ENCODE results near the gene NGLY1.

Gene NGLY1, protein sequence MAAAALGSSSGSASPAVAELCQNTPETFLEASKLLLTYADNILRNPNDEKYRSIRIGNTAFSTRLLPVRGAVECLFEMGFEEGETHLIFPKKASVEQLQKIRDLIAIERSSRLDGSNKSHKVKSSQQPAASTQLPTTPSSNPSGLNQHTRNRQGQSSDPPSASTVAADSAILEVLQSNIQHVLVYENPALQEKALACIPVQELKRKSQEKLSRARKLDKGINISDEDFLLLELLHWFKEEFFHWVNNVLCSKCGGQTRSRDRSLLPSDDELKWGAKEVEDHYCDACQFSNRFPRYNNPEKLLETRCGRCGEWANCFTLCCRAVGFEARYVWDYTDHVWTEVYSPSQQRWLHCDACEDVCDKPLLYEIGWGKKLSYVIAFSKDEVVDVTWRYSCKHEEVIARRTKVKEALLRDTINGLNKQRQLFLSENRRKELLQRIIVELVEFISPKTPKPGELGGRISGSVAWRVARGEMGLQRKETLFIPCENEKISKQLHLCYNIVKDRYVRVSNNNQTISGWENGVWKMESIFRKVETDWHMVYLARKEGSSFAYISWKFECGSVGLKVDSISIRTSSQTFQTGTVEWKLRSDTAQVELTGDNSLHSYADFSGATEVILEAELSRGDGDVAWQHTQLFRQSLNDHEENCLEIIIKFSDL

DNA sequence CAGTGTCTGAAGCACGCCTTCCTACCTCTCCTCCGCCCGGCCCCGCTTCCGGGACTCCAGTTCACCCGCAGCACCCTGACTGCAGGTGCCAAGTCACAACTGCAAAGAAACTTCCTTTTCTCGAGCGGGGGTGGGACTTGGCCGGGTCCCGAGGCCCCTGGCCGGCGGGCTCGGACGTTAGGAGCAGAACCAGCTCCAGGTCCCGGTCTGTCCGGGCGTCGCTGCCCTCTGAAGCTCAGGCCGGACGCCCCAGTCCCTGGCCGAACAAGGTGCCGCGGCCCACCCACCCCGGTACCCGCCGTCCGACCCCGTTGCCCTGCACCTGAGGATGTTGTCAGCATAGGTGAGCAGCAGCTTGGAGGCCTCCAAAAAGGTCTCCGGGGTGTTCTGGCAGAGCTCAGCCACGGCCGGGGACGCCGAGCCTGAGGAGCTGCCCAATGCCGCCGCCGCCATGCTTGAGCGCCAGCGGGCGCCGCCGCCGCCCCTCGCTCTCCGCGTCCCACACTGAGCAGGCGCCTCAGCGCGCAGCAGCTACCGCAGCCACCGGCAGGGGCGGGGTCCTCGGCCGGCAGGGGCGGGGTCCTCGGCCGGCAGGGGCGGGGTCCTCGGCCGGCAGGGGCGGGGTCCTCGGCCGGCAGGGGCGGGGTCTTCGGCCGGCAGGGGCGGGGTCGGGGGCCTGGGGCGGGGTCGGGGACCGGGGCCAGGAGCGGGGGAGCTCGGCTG is at the start of gene NGLY1:
Gene NGLY1 (minus strand): TSS at position 506 of the 723 bp plus-strand sequence. CDS start 53 bp downstream, at position 453.
- DNase-seq (ENCODE audit: low read depth), result peak; percentile 64

DNA sequence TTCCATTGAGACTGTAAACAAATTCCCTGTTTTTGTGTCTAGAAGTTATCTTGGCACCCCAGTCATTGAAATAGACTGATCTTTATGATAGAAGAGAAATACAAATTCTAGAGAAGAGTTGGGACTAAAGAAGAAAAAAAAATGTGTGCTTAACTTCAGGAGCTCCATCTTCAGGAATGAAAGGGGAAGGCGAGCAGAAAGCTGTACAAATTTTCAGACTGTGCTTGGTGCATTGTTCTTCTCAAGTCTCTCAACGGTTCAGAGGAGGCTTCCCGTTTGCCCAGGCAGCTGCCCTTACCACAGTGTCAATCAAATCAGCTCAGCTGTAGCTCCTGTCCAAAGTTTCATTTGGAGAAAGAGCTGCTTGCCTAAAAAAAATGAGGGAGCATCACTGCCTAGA is 48.3 kb upstream of the NGLY1 start:
- DNase-seq (ENCODE audit: low read depth), result no peak

DNA sequence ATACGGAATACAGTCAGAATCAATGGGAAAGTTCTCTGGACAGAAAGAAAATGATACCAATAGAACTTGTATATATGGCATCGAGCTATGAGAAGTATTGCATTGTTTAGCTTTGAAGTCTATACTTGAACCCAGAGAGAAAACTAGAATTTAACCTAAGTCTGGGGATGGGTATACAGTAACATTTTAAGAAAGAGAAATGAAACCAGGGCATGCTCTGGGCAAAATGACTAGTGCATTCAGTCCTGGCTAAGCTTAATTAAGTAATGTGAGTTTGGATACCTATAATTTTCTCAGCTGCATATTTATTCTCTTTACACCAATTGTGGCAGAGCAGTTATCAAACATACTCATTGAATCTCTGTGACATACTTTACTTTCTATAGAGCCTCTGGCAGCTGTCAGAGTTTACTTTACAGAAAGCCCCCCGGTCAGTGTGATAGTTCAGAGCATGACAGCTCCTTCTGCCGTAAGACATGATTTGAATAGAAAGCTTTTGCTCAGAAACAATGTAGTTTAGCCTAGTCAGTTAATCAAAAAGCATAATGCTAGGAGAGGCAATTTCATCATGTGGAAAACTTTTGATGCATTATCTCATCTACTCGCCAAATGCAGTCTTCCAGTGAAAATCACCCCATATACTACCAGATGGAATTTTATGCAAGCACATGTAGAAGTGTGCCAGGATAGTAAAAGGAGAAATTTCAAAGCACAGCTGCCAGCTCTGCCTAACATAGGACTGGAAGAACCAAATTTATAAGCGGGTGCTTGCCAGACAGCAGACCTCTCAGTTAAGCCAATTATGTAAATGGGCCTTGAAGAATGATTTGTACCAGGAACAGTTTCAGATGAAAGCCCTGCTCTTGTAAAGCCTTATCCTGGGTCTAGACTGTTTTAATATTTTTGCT is 47.4 kb upstream of the NGLY1 start:
- DNase-seq (ENCODE audit: low read depth), result no peak

DNA sequence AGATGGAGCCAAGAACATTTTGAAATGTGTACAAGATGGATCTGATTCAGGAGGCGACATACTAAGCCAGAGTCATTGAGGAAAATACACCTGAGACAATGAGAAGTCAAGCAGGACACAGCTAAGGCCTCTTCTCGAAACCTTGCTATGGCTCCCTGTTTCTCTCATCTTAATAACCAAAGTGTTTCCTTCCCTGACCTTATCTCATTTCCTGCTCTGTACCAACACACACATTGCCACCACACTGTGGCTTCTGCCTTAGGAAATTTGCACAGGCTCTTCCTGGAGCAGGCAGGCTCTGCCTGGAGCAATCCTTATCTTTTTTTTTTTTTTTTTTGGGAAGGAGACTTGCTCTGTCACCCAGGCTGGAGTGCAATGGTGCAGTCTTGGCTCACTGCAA is 43.3 kb upstream of the NGLY1 start:
- no peak for DNase-seq (ENCODE audit: low read depth)

DNA sequence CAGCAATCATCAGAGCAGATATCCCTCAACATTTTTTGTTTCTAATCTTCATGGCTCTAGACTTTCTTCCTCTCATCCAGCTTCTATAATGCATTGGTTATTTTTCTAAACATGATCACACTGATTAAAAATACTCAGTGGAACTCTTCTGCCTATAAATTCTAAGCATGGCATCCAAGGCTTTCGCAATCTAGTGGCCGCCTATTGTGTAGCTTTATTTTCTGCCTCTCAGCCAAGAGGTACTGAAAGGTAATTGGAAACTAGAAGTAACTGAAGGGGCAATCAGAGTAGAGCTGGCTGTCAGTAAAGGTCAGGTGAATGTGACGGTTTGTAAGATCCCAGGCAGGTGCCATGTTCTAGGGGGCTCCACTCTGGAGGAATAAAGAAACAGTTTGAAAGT is 40.1 kb upstream of the NGLY1 start:
- no peak for DNase-seq (ENCODE audit: low read depth)

DNA sequence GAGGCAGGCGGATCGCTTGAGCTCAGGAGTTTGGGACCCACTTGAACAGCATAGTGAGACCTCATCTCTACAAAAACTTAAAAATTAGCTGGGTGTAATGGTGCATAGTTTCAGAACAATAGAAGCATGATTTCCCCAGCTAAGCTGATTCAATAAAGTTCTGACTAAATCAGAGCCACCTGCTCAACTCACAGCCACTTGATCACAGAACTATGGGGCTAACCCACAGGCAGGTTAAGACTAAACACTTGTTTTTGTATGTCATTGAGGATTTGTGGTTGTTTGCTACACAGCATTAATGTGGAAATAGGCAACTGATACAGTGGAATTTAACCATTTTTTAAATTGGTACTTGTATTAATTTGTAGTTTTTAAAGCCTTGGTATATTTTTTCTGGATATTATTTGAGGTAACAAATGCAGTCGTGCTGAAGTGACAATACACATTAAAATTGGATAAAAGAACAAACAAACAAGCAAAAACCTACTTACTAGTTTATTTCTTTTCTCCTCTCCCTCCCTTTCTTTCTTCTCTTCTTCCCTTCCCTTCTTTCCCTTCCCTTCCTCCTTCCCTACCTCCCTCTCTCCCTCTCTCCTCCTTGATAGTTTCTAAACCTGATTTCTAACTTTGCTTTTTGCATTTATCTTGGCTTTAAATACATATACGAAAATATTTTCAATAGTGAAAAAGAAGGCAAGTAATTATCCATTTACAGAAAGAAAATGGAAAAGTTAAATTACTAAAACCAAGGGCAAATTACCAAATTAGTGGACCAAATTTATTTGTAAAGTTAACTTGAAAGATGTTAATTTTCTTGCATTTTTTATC is 38.7 kb upstream of the NGLY1 start:
- no peak for DNase-seq (ENCODE audit: low read depth)

DNA sequence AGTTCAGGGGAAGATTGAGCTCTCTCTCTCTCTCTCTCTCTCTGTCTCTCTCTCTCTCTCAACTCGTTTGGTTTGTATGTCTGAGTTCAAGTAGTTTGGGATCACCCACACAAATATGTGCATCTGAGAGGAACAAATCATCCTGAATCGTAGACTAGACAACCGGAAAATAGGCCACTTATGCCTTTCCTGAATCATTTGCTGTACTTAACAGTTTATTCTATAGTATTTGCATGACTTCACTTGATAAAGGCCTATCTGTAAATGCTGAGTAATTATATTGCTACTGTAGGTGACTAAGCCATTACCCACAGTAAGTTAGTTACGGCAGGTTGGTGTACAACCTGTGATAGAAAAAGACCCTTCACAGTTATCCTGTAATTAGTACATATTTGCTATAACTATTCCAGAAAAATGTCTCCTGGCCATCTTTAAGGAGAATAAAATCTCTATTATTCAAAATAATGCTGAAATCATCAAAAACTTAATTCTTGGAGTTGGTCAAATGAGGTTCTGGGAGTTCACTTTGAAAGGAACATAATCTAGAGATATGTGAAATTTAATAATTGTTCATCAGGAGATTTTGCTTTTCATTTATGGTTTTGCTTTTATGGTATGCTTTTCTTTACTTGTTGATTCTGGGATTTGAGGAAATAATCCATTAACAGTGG is 37.7 kb upstream of the NGLY1 start:
- no peak for DNase-seq (ENCODE audit: low read depth)

DNA sequence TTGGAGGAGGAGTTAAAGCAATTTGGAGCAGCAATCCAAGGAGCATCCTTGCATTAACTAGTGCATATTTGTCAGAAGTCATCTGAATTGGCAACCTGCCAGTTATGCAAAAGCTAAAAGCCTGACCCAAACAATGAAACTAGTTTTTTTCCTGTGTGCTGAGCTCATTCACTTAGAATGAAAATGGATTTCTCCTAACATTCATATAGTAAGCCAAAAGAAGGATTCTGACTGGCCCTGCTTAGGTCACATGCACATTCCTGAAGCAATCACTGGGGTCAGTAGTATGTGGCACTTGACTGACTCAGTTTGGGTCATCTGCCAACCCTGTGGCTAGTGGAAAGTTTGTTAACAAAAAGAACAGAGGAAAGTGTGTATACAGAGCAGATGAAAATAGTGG is 37.1 kb upstream of the NGLY1 start:
- no peak for DNase-seq (ENCODE audit: low read depth)

DNA sequence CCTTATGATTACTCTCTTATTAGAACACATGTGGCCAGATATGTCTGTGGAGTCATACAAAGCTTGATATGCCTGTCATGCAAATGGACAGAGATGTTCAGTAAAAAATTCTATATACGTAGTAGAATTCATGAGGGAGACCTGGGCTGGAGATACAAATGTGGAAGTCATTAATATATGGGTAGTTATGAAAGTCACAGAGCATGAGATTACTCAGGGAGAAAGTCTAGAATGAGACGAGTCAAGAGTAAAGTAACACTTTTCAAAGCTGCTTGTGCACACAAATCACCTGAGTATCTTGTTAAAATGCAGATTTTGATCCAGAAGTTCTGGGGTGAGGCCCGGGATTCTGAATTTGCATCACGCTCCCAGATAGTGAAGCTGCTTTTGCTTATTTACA is 35.1 kb upstream of the NGLY1 start:
- no peak for DNase-seq (ENCODE audit: low read depth)

DNA sequence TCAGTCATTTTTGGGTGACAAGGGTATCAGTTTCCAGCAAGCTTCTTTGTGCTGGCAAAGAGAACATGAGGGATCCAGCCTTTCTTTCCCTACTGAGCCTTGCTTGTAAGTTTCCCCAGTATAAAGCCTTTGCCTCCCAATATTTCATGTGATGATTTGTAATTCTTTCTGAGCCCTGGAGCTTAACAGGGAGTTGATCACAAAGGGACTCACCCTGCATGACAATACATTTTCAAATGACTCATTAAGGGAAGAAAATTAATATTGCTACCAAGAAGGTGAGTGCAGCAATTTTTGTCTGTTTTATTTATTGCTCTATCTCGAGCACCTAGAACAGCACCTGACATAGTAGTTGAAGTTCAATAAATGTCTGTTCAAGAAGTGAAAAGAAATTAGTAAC is 34.4 kb upstream of the NGLY1 start:
- DNase-seq (ENCODE audit: low read depth), result no peak

DNA sequence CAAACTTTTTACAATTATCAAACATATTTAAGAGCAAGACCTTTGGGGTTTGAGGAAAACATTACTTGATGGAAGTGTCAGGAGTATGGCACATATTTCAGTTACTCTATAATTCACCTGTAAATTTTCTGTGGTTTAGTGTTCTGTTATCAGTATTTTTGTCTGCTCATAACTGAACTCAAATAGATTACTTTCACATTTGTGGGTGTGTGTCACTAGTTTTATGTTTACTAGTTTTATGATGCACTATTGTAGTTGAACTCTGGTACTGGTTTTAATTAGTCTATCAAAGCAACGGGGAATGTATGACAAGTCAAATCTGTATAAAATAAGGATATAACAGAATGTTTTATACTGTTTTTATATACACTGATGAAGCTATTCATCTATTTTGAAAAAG is 33.9 kb upstream of the NGLY1 start:
- no peak for DNase-seq (ENCODE audit: low read depth)

DNA sequence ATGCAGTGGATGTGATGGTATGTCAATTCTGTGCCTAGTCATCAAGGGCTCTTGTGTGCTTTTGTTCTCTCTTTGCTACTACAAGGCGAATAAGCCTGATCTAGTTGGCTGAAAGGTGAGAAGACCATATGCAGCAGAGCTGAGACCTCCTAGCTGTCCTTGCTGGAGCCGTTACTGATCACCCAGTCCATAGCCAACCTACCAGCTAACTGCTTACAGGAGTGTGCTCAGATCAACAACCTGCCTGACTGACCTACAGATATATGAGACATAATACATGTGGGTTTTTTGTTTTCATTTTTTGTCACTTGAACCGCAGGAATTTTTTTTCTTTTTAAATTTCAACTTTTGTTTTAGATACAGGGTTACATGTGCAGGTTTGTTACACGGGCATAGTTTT is 29.4 kb upstream of the NGLY1 start:
- no peak for DNase-seq (ENCODE audit: low read depth)

DNA sequence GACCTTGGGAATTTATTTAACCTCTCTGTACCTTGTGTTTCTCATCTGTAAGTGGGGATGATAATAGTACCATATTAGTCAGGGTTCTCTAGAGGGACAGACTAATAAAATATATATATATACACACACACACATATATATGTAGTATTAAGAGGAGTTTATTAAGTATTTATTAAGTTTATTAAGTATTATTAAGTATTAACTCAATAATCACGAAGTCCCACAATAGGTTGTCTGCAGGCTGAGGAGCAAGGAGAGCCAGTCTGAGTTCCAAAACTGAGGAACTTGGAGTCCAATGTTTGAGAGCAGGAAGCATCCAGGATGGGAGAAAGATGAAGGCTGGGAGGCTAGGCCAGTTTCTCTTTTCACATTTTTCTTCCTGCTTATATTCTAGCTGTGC is 21.4 kb upstream of the NGLY1 start:
- no peak for DNase-seq (ENCODE audit: low read depth)

DNA sequence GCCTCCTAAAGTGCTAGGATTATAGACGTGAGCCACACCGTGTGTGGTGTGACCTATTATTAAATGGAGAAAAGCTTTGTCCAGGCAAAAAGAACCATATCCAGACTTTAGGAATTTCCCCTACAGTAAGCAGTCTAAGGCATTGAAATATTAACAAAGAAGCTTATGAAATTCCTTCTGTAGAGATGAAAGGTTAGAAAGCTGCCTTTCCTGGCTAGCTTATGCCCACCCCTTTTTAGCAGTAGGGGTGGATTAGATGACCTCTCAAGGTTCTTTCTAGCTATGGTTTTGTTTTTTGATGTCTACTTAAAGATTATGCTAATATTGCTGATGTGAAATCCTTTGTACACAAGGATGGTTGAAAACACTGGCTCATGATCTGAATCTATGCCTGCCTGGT is 20.6 kb upstream of the NGLY1 start:
- DNase-seq (ENCODE audit: low read depth), result no peak

DNA sequence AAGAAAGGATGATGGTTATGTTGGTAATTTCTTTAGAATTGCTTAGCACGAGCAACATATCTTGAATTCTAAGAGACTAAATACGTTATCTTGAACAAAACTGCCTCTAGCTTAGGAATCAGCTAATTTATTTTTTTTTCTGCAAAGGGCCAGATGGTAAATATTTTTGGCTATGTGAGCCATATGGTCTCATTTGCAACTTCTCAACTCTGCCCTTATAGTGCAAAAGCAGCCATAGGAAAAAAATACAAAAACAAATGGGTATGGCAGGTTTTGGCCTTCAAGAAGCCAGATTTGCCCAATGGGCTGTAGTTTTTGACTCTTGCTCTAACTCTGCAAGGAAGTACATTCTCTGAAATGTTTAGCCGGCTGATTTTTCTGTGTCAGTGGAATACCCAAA is 18.5 kb upstream of the NGLY1 start:
- no peak for DNase-seq (ENCODE audit: low read depth)

DNA sequence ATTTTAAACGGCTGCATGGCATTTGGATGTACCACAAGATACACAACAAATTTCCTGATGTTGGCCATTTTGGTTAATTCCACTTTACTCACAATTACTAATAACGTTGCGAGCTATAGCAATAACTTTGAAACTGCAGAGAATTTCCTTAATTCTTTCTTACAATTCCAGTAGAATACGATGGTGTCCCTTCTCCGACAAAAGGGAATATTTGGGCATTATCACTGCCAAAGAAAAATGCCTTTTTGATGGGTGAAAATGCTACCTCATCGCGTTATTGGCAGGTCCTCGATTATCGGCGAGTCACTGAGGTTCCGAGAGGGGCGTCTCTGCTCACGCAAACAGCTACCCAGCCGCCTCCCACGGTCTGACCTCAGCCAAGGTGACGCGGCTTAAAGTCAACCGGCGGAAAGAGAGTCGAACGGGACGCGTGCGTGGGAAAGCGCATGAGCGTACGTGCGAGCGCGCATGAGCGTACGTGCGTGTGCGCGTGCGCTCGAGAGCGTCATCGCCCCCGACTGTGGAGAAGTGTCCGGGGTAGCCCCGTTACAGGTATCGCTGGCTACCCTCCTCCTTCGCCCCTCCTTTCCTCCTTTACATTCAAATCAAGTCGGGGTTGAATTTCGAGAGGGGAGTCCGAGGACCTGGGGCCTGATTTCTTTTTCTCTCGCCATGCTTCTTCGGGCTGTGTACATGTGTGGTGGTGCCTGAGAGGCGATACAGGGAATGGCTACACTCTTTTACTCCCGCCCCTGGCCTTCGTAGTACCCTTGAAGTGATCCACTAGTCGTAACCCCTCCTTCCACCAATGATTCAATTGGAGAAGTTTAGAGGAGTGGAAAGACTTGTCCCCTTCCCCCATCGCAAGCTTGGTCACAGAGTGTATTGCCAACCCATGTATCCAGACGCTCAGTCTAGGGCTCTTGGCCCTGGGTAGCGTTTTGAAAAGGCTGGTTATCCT is 6.6 kb upstream of the NGLY1 start, which contains the start of gene OXSM:
Gene OXSM (plus strand): TSS at position 495 of the 961 bp plus-strand sequence. CDS start 931 bp downstream, outside the sequence.
- peak; percentile 82 for DNase-seq (ENCODE audit: low read depth)

DNA sequence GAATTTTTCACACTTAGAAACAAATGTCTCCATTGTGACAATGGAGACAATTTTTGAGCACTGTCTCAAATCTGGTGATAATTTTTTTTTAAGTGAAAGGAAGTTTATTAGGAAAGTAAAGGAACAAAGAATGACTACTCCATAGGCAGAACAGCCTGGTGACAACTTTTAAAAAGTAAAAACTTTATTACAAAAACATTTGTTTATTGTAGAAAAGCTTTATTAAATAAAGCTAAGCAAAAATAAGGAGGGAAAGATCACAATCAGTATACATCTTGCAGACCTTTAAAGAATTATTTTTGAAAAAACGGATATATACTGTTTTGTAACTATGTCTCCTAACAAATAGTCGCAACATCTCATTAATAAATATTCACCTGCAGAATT is 6.0 kb upstream of the NGLY1 start:
- DNase-seq (ENCODE audit: low read depth), result no peak

DNA sequence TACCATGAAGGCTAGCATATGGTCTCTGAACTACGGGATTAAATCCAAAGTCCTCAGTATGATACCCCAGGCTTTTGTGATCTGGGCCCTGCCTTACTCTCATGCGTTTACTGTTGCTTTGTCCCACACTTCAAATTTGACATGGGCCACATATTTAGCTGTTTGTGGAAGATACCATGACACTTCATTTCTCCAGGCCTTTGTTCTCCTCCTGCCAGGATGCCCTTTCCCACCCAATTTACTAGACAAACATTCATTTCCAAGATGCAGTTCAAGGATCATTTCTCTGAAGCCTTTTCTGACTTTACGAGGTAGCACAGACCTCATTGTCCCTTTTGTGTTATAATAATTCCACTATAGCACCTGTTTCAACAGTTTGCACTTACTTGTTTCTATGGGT is 4.4 kb upstream of the NGLY1 start:
- DNase-seq (ENCODE audit: low read depth), result no peak

DNA sequence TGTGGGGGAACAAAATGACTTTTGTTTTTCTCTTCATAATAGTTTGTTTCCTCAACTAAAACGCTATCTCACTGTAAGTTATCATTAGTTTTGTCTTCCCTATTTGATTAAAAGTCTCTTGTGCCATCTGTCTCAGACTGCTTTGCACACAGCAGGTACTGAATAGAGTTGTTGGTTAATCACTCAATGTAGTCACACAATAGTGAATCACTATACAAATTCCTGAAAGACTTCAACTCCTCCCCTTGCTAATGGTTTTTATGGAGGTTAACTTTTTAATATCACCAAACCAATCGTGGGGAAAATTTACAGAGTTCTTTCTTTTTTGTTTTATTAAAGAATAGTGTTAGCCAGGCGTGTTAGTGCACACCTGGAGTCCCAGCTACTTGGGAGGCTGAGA is 2.6 kb upstream of the NGLY1 start:
- no peak for DNase-seq (ENCODE audit: low read depth)

Measured in stimulated activated CD8-positive, alpha-beta memory T cell treated with anti-CD3 and anti-CD28 coated beads, Interleukin-7, amount 100 ng/mL, for 24 hours (primary cell).